ENCODE data around the gene MRPL24. TPM values are rescaled to one million over a fixed set of nuclear protein-coding genes. Genes with fewer than 3 reads are reported as not detected.

MRPL24 gene
- total and polyA plus RNA-seq, 2 of the 4 experiments (the other 2 are of a cell fraction), result 68.8 to 99.5 TPM

GRCh38 chr1:156755527-156755950 lies 14.7 kb upstream of the MRPL24 start:
- H2BK20ac ChIP-seq (ENCODE audit: low read depth, low read length), result no peak overlapping the region

More at GRCh38 chr1:156755527-156755950, 14.7 kb upstream of the MRPL24 start:
- ATAC-seq (ENCODE audit: low read depth) (no peak), DNase-seq (no peak)
- H3K23ac ChIP-seq (ENCODE audit: low read depth, low read length), result no peak overlapping the region
- H3K36me3 ChIP-seq (ENCODE audit: control insufficient read depth, insufficient read depth, low read length), result no peaks in the 10 kb centered on the region
- H3K4me2 ChIP-seq (ENCODE audit: low read depth, low read length), result no peak overlapping the region
- H2AK9ac ChIP-seq (replicated peaks; ENCODE audit: low read depth, low read length, poor library complexity), result no peak overlapping the region
- H2AFZ ChIP-seq (replicated peaks; ENCODE audit: low read length, poor library complexity), result no peak overlapping the region
- no peak overlapping the region for H3K9ac ChIP-seq (ENCODE audit: low read depth, low read length)
- intact Hi-C loops (cut with micrococcal nuclease) (no loop called here), dilution Hi-C loops (cut with HindIII; ENCODE audit: low sequenced_read_pairs, unreplicated experiment) (no loop called here), in situ Hi-C loops (cut with MboI; ENCODE audit: low sequenced_read_pairs) (no loop called here)
- BruUV-seq (replicated peaks), result no TSS peak
- peaks cover 4% of the 10 kb centered on the region for H3K4me1 ChIP-seq (ENCODE audit: control insufficient read depth, insufficient read depth, low read length)
- H3K9me3 ChIP-seq (ENCODE audit: control insufficient read depth, insufficient read depth, low read length), result no peaks in the 10 kb centered on the region
- H3K4ac ChIP-seq (ENCODE audit: low read depth, low read length), result no peak overlapping the region
- H4K20me1 ChIP-seq (ENCODE audit: insufficient read depth, low read length), result no peaks in the 10 kb centered on the region
- no peak overlapping the region for H3K4me3 ChIP-seq (ENCODE audit: insufficient read depth, low read depth, low read length)
- no peak overlapping the region for H3K18ac ChIP-seq (ENCODE audit: low read depth, low read length)
- no peak overlapping the region for H4K8ac ChIP-seq (ENCODE audit: low read depth in 2 of 2, low read length in 2 of 2)
- H3K56ac ChIP-seq (ENCODE audit: extremely low read depth, insufficient read depth, low read length), result no peak overlapping the region
- peak overlapping the region; percentile 39; the same call in 1 of the 2 replicates for H2AK5ac ChIP-seq (ENCODE audit: low read depth, low read length)
- no peak overlapping the region for H3K27ac ChIP-seq (ENCODE audit: insufficient read depth, low read length)
- CTCF ChIA-PET, result no interaction called here
- H4K91ac ChIP-seq (ENCODE audit: insufficient read depth, low read depth, low read length), result no peak overlapping the region
- H2BK15ac ChIP-seq (ENCODE audit: low read depth, low read length), result no peak overlapping the region
- WGBS, 2 experiments (ENCODE audit: extremely low coverage in 2 of 2, insufficient read length in 1 of 2), result no CpG with 5 or more reads among the region's 5 CpGs
- no peaks in the 10 kb centered on the region for H3K27me3 ChIP-seq (ENCODE audit: control insufficient read depth, insufficient read depth, low read length)
- no peak overlapping the region for H2BK5ac ChIP-seq (ENCODE audit: low read depth, low read length, poor library complexity, severe bottlenecking)
- POLR2A ChIA-PET (ENCODE audit: unreplicated experiment), result no interaction called here
- H3K14ac ChIP-seq (replicated peaks; ENCODE audit: low read depth, low read length), result no peak overlapping the region
- no peak overlapping the region for H4K5ac ChIP-seq (ENCODE audit: low read depth, low read length)
- TF ChIP-seq USF2 (IDR thresholded peaks at IDR 0.05; ENCODE audit: low read depth, low read length) (no peak), CHD1 (IDR thresholded peaks at IDR 0.05; ENCODE audit: low read depth, low read length) (no peak)
- H2BK120ac ChIP-seq (ENCODE audit: low read depth, low read length), result no peak overlapping the region
- 0 out of 2 replicates have a peak, but pooled peaks cover 3% of the 10 kb centered on the region for H3K9me1 ChIP-seq (ENCODE audit: insufficient read depth, low read length)
- H3K79me1 ChIP-seq (ENCODE audit: low read depth in 1 of 2, low read length in 2 of 2), result peaks cover 10 to 20% of the 10 kb centered on the region in 2 experiments

Data from IMR-90 (cell line).